ENCODE results near the gene GABRG3.

GABRG3 gene

GRCh38 chr15:27535445-27536129, 564.6 kb downstream of the GABRG3 start:
- DNase-seq, result no peak

- DNase-seq, result no peak
These were observed 567.3 kb downstream of the GABRG3 start for GRCh38 chr15:27538325-27538724.

GRCh38 chr15:27541581-27541980, 570.6 kb downstream of the GABRG3 start:
- DNase-seq, result no peak

GRCh38 chr15:27545494-27546255, 574.7 kb downstream of the GABRG3 start:
- DNase-seq, result no peak

- DNase-seq, result no peak
These were observed 578.8 kb downstream of the GABRG3 start for GRCh38 chr15:27549746-27550145.

GRCh38 chr15:27550635-27551034, 579.7 kb downstream of the GABRG3 start:
- no peak for DNase-seq

- DNase-seq, result no peak
These were observed 590.8 kb downstream of the GABRG3 start for GRCh38 chr15:27561816-27562215.

GRCh38 chr15:27563765-27564370, 592.9 kb downstream of the GABRG3 start:
- no peak for DNase-seq

GRCh38 chr15:27564656-27565055, 593.7 kb downstream of the GABRG3 start:
- DNase-seq, result no peak

GRCh38 chr15:27570746-27571145, 599.8 kb downstream of the GABRG3 start:
- DNase-seq, result no peak

GRCh38 chr15:27573805-27574485, 603.0 kb downstream of the GABRG3 start:
- DNase-seq, result no peak

- DNase-seq, result no peak
These were observed 603.6 kb downstream of the GABRG3 start for GRCh38 chr15:27574541-27575054.

GRCh38 chr15:27575521-27575920, 604.5 kb downstream of the GABRG3 start:
- DNase-seq, result no peak

GRCh38 chr15:27576576-27576975, 605.6 kb downstream of the GABRG3 start:
- DNase-seq, result no peak

- DNase-seq, result no peak
These were observed 608.8 kb downstream of the GABRG3 start for GRCh38 chr15:27579738-27580137.

GRCh38 chr15:27582726-27583410, 611.9 kb downstream of the GABRG3 start:
- DNase-seq, result no peak

- DNase-seq, result no peak
These were observed 612.7 kb downstream of the GABRG3 start for GRCh38 chr15:27583651-27584050.

- DNase-seq, result no peak
These were observed 614.2 kb downstream of the GABRG3 start for GRCh38 chr15:27585041-27585640.

GRCh38 chr15:27587810-27588209, 616.8 kb downstream of the GABRG3 start:
- DNase-seq, result no peak

GRCh38 chr15:27589260-27589659, 618.3 kb downstream of the GABRG3 start:
- no peak for DNase-seq

GRCh38 chr15:27589782-27590181, 618.8 kb downstream of the GABRG3 start:
- DNase-seq, result no peak

Measured in stimulated activated CD4-positive, alpha-beta T cell treated with anti-CD3 and anti-CD28 coated beads, Interleukin-1b, Interleukin-23, amount 100 ng/mL, for 48 hours (primary cell).